H1 (cell line): ENCODE data around the gene GRP. TPM values are rescaled to one million over a fixed set of nuclear protein-coding genes. Genes with fewer than 3 reads are reported as not detected.

Source experiments
- CTCF ChIA-PET: fragments of 300-600 bp; sonication (Branson Sonifier 250); formaldehyde crosslinking; loops from one replicate; lab custom pipeline; 2021; ENCODE audit not compliant: partially characterized antibody; lab: Charles Lee
- POLR2A ChIA-PET: fragments of 300-600 bp; sonication (Branson Sonifier 250); formaldehyde crosslinking; loops from one replicate; lab custom pipeline; 2021; ENCODE audit warnings: inconsistent platforms; ENCODE audit not compliant: partially characterized antibody; lab: Charles Lee
- DNase-seq, 2 experiments: peaks; one replicate each; pipeline versions ENCODE4 v3.0.0 to v3.0.0-alpha.2; 2010 to 2022; ENCODE audit warnings: low spot score in 2 of 2, low read depth in 1 of 2, mixed read lengths in 1 of 2
- FAIRE-seq: peaks from 2 replicates; lab custom pipeline; 2011; peaks lifted over from hg19 to GRCh38; lab: Jason Lieb, UNC
- H2AFZ ChIP-seq: 2 replicates; pipeline ENCODE4 v1.8.1; 2012; ENCODE audit warnings: low read length, inconsistent platforms
- H2AK5ac ChIP-seq: 2 replicates; pipeline ENCODE4 v1.6.1; 2013; ENCODE audit warnings: low read depth, low read length
- H2BK120ac ChIP-seq: replicated peaks from 2 replicates; pipeline ENCODE3; 2013; ENCODE audit warnings: low read depth, low read length, inconsistent platforms
- H2BK12ac ChIP-seq: 2 replicates; pipeline ENCODE4 v1.6.1; 2013; ENCODE audit warnings: low read depth, low read length
- H2BK15ac ChIP-seq: 2 replicates; pipeline ENCODE4 v1.6.1; 2013; ENCODE audit warnings: low read length
- H2BK20ac ChIP-seq: 2 replicates; pipeline ENCODE4 v1.6.1; 2013; ENCODE audit warnings: low read length
- H2BK5ac ChIP-seq: 2 replicates; pipeline ENCODE4 v1.6.1; 2013; ENCODE audit warnings: low read depth, low read length
- H3K14ac ChIP-seq: 2 replicates; pipeline ENCODE4 v1.6.1; 2013; ENCODE audit warnings: inconsistent platforms; ENCODE audit not compliant: insufficient read length
- H3K18ac ChIP-seq: 2 replicates; pipeline ENCODE4 v1.6.1; 2013; ENCODE audit warnings: low read length; ENCODE audit errors: extremely low read depth
- H3K23ac ChIP-seq: 2 replicates; pipeline ENCODE4 v1.6.1; 2013; ENCODE audit warnings: inconsistent platforms; ENCODE audit not compliant: insufficient read length
- H3K23me2 ChIP-seq: 2 replicates; pipeline ENCODE4 v1.6.1; 2013; ENCODE audit warnings: low read depth, low read length
- H3K27ac ChIP-seq: 2 replicates; pipeline ENCODE4 v1.6.1; 2011; ENCODE audit warnings: low read depth, low read length, inconsistent platforms
- H3K27me3 ChIP-seq, 4 experiments: replicated peaks in 1 of 4; 1 replicate in 1 of 4; 2 replicates in 3 of 4; pipeline versions ENCODE4 v1.6.1 to v1.8.1; 2011 to 2013; ENCODE audit warnings: low read length in 3 of 4, mild to moderate bottlenecking in 3 of 4, inconsistent platforms in 2 of 4, mixed read lengths in 2 of 4, moderate library complexity in 1 of 4; ENCODE audit not compliant: control insufficient read depth in 3 of 4, insufficient read depth in 3 of 4; ENCODE audit errors: extremely low read depth in 1 of 4
- H3K36me3 ChIP-seq, 4 experiments: 2 replicates each; pipeline versions ENCODE4 v1.6.1 to v1.8.1; 2011 to 2013; ENCODE audit warnings: mild to moderate bottlenecking in 4 of 4, low read length in 3 of 4, moderate library complexity in 2 of 4, control low read depth in 1 of 4, inconsistent platforms in 1 of 4; ENCODE audit not compliant: insufficient read depth in 4 of 4, control insufficient read depth in 2 of 4
- H3K4ac ChIP-seq: replicated peaks from 2 replicates; pipeline ENCODE3; 2013; ENCODE audit warnings: low read length, low read depth, mixed read lengths, inconsistent platforms; ENCODE audit not compliant: insufficient read length
- H3K4me1 ChIP-seq, 4 experiments: replicated peaks in 1 of 4; 1 replicate in 1 of 4; 2 replicates in 3 of 4; pipeline versions ENCODE4 v1.6.1 to v1.8.1; 2011 to 2013; ENCODE audit warnings: low read length in 3 of 4, inconsistent platforms in 2 of 4, mixed read lengths in 1 of 4; ENCODE audit not compliant: insufficient read depth in 4 of 4, control insufficient read depth in 3 of 4
- H3K4me2 ChIP-seq, 2 experiments: 2 replicates each; pipeline versions ENCODE4 v1.6.1 to v1.8.1; 2011 to 2013; ENCODE audit warnings: low read depth in 2 of 2, low read length in 2 of 2, control low read depth in 1 of 2, inconsistent platforms in 1 of 2, mild to moderate bottlenecking in 1 of 2; ENCODE audit not compliant: insufficient read depth in 1 of 2
- H3K4me3 ChIP-seq, 4 experiments: fragments of 200-600, 300-600 bp in 1 of 4; sonication (generic), shearing (Covaris generic), sonication (Bioruptor Twin) in 1 of 4; 2 replicates each; pipeline versions ENCODE4 v1.5.1 to v1.8.1; 2011 to 2016; ENCODE audit warnings: low read length in 4 of 4, low read depth in 3 of 4, control low read depth in 2 of 4, inconsistent platforms in 2 of 4, mild to moderate bottlenecking in 2 of 4, mixed read lengths in 1 of 4, moderate library complexity in 1 of 4; ENCODE audit not compliant: insufficient read depth in 2 of 4; ENCODE audit errors: extremely low read depth in 1 of 4
- H3K56ac ChIP-seq: replicated peaks from 2 replicates; pipeline ENCODE3; 2013; ENCODE audit warnings: low read depth, mild to moderate bottlenecking, mixed read lengths, low read length, inconsistent platforms; ENCODE audit not compliant: insufficient read length
- H3K79me1 ChIP-seq: 2 replicates; pipeline ENCODE4 v1.6.1; 2013; ENCODE audit warnings: low read depth, low read length, control low read depth
- H3K79me2 ChIP-seq, 2 experiments: 2 replicates each; pipeline versions ENCODE4 v1.6.1 to v1.8.1; 2012 to 2013; ENCODE audit warnings: low read length in 2 of 2, mild to moderate bottlenecking in 2 of 2, inconsistent platforms in 1 of 2; ENCODE audit not compliant: insufficient read depth in 2 of 2, control insufficient read depth in 1 of 2
- H3K9ac ChIP-seq, 4 experiments: replicated peaks in 1 of 4; 1 replicate in 1 of 4; 2 replicates in 3 of 4; pipeline versions ENCODE4 v1.6.1 to v1.8.1; 2011 to 2013; ENCODE audit warnings: low read depth in 3 of 4, low read length in 3 of 4, control low read depth in 2 of 4, mild to moderate bottlenecking in 2 of 4, moderate library complexity in 2 of 4, inconsistent platforms in 1 of 4; ENCODE audit errors: extremely low read depth in 1 of 4
- H3K9me3 ChIP-seq, 2 experiments: 2 replicates each; pipeline versions ENCODE4 v1.6.1 to v1.8.1; 2012 to 2013; ENCODE audit warnings: mild to moderate bottlenecking in 2 of 2, moderate library complexity in 2 of 2, control low read depth in 1 of 2, inconsistent platforms in 1 of 2, low read depth in 1 of 2, low read length in 1 of 2, mixed read lengths in 1 of 2; ENCODE audit not compliant: insufficient read depth in 2 of 2
- H4K20me1 ChIP-seq, 2 experiments: replicated peaks in 1 of 2; 2 replicates each; pipeline versions ENCODE3 to v1.8.1; 2011 to 2013; ENCODE audit warnings: inconsistent platforms in 2 of 2, low read length in 2 of 2, mild to moderate bottlenecking in 1 of 2; ENCODE audit not compliant: insufficient read depth in 2 of 2, control insufficient read depth in 1 of 2
- H4K5ac ChIP-seq: 2 replicates; pipeline ENCODE4 v1.6.1; 2013; ENCODE audit warnings: low read length, low read depth, mixed read lengths, inconsistent platforms; ENCODE audit not compliant: insufficient read length
- H4K8ac ChIP-seq: 2 replicates; pipeline ENCODE4 v1.8.0; 2013; ENCODE audit warnings: mild to moderate bottlenecking, moderate library complexity, low read length, inconsistent platforms; ENCODE audit not compliant: insufficient read depth; ENCODE audit errors: extremely low read depth
- H4K91ac ChIP-seq: replicated peaks from 2 replicates; pipeline ENCODE3; 2013; ENCODE audit warnings: low read length, mixed read lengths, inconsistent platforms; ENCODE audit not compliant: insufficient read length
- ASH2L ChIP-seq: fragments of 200-600, 300-600 bp; sonication (generic); IDR thresholded peaks from one replicate; pipeline ENCODE4 v1.7.1; 2017; ENCODE audit warnings: low read length
- CHD1 ChIP-seq: IDR thresholded peaks from 2 replicates; pipeline ENCODE4 v1.6.1; 2012; ENCODE audit warnings: low read depth, low read length, improper control_type of control experiment
- CHD2 ChIP-seq: IDR thresholded peaks from 2 replicates; pipeline ENCODE4 v1.6.1; 2012; ENCODE audit warnings: low read length, improper control_type of control experiment
- CREB1 ChIP-seq: IDR thresholded peaks from 2 replicates; pipeline ENCODE4 v1.6.1; 2012; ENCODE audit warnings: inconsistent platforms
- KDM5A ChIP-seq: fragments of 200-600 bp; IDR thresholded peaks from 2 replicates; pipeline ENCODE4 v1.7.1; 2012; ENCODE audit warnings: mild to moderate bottlenecking, low read length, inconsistent platforms, mixed read lengths
- TAF7 ChIP-seq: optimal IDR thresholded peaks from 2 replicates; pipeline ENCODE3; 2011; ENCODE audit warnings: low read depth, mild to moderate bottlenecking, inconsistent platforms, low read length, moderate library complexity, borderline replicate concordance
- WGBS, 2 experiments: shearing (Covaris generic) in 1 of 2; methylation state at CpG; one replicate each; pipeline versions ENCODE4 v1.1.6 to v1.1.7; 2013 to 2015; ENCODE audit warnings: low lambda C conversion rate in 2 of 2, mixed read lengths in 2 of 2, inconsistent platforms in 1 of 2, low coverage in 1 of 2, missing lambda C conversion rate in 1 of 2; ENCODE audit not compliant: insufficient replicate concordance in 2 of 2, insufficient coverage in 1 of 2, insufficient read length in 1 of 2; ENCODE audit errors: extremely low coverage in 1 of 2, missing lambda C conversion rate in 1 of 2; 5-methylcytosine and 5-hydroxymethylcytosine counted together
- polyA plus RNA-seq, 7 experiments: library from polyadenylated mRNA; depleted of rRNA in 3 of 7; stranded (reverse) in 5 of 7; unstranded in 2 of 7; fragments of >200 nt in 5 of 7; fragments of 200-250 nt in 2 of 7; gene quantifications; 1 replicate in 5 of 7; 2 replicates in 1 of 7; 4 replicates in 1 of 7; pipeline versions ENCODE4 v1.2.1 to v1.2.3, GENCODE V29; 2011 to 2013; ENCODE audit warnings: missing spikeins in 2 of 7, mixed read lengths in 2 of 7
- total RNA-seq: library from RNA; stranded (reverse); fragmentation: NEBNext Ultra II Directional; extraction: Animal tissue kit (Norgen Biotek cat#: 25700); gene quantifications from 2 replicates; pipeline ENCODE4 v1.2.1, GENCODE V29; 2021
- TF ChIP-seq, protein P1 (sequence below): IDR thresholded peaks from 2 replicates; pipeline ENCODE4 v1.6.1; 2011; ENCODE audit warnings: low read length, improper control_type of control experiment

GRP gene
- total and polyA plus RNA-seq, 2 of the 8 experiments (the other 6 are each of a cell fraction or from before 2014, with no cell fraction given), result not detected

DNA sequence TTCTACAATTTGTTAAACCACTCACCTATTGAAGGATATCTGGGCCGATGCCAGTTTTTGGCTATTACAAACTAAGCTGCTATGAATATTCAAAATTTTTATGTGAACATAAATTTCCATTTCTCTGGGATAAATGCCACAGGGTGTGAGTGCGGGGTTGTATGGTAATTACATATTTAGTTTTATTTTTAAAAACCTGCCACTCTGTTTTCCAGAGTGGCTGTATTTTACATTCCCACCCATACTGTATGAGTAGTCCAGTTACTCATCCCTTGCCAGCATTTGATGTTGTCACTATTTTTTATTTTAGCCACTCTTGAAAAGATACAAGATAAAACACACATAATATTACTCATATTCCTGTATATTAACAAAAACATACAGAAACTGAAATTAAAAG is 22.9 kb downstream of the GRP start:
- ChIA-PET CTCF (no interaction called here), POLR2A (no interaction called here)
- Histone ChIP-seq H2AFZ (no peak overlapping the region), H2BK12ac (no peak overlapping the region), H3K4me2 (no peak overlapping the region), H3K27ac (no peak overlapping the region), H4K5ac (no peak overlapping the region), H3K14ac (no peak overlapping the region), H4K8ac (no peak overlapping the region), H3K27me3 (peaks cover 0 to 1% (median 0%) of the 10 kb centered on the region in 4 experiments; a peak in 2 of 7 replicates), H3K79me1 (no peaks in the 10 kb centered on the region), H4K20me1 (no peaks in the 10 kb centered on the region), H3K4me3 (no peak overlapping the region), H3K9ac (no peak overlapping the region), H3K9me3 (no peaks in the 10 kb centered on the region), H3K4ac (no peak overlapping the region), H3K18ac (no peak overlapping the region), H4K91ac (no peak overlapping the region), H2AK5ac (no peak overlapping the region), H3K56ac (no peak overlapping the region), H2BK20ac (no peak overlapping the region), H3K23me2 (no peaks in the 10 kb centered on the region), H2BK15ac (no peak overlapping the region), H3K36me3 (no peaks in the 10 kb centered on the region), H2BK5ac (no peak overlapping the region), H2BK120ac (no peak overlapping the region), H3K79me2 (no peaks in the 10 kb centered on the region), H3K23ac (no peak overlapping the region), H3K4me1 (no peaks in the 10 kb centered on the region)
- DNase-seq, result no peak
- WGBS, 2 experiments, result 96% methylated on average over 2 of the region's 2 CpGs; no CpG with 5 or more reads in 1 of the 2 experiments
- TF ChIP-seq, protein P1, sequence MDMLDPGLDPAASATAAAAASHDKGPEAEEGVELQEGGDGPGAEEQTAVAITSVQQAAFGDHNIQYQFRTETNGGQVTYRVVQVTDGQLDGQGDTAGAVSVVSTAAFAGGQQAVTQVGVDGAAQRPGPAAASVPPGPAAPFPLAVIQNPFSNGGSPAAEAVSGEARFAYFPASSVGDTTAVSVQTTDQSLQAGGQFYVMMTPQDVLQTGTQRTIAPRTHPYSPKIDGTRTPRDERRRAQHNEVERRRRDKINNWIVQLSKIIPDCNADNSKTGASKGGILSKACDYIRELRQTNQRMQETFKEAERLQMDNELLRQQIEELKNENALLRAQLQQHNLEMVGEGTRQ, result no peak
- no peak for TF ChIP-seq CREB1
- TF ChIP-seq TAF7, result no peak
- TF ChIP-seq ASH2L, result no peak
- no peak for TF ChIP-seq KDM5A
- TF ChIP-seq CHD1, result no peak
- no peak for TF ChIP-seq CHD2
- no peak for FAIRE-seq
